ENCODE results near the gene PRR18.

PRR18 gene

GRCh38 chr6:166281104-166281503, 27.1 kb downstream of the PRR18 start:
- no peak overlapping the region for H3K4me3 ChIP-seq (replicated peaks; ENCODE audit: low read depth, low read length)
- DNase-seq (ENCODE audit: extremely low read depth, low read depth) = no peak
- no peak for TF ChIP-seq CTCF (IDR thresholded peaks at IDR 0.05; ENCODE audit: low read depth, low read length, missing control alignments)

- TF ChIP-seq CTCF (IDR thresholded peaks at IDR 0.05; ENCODE audit: low read depth, low read length, missing control alignments) = no peak
- no peak for DNase-seq (ENCODE audit: extremely low read depth, low read depth)
- H3K4me3 ChIP-seq (replicated peaks; ENCODE audit: low read depth, low read length) = no peak overlapping the region
Observed at GRCh38 chr6:166279393-166279679, 28.9 kb downstream of the PRR18 start.

- no peak for TF ChIP-seq CTCF (IDR thresholded peaks at IDR 0.05; ENCODE audit: low read depth, low read length, missing control alignments)
Observed at GRCh38 chr6:166278579-166279392, 29.4 kb downstream of the PRR18 start.

GRCh38 chr6:166277892-166278578, 30.2 kb downstream of the PRR18 start:
- no peak for DNase-seq (ENCODE audit: extremely low read depth, low read depth)
- TF ChIP-seq CTCF (IDR thresholded peaks at IDR 0.05; ENCODE audit: low read depth, low read length, missing control alignments) = no peak
- no peak overlapping the region for H3K4me3 ChIP-seq (replicated peaks; ENCODE audit: low read depth, low read length)

More at GRCh38 chr6:166278579-166279392, 29.4 kb downstream of the PRR18 start:
- no peak for DNase-seq (ENCODE audit: extremely low read depth, low read depth)
- H3K4me3 ChIP-seq (replicated peaks; ENCODE audit: low read depth, low read length) = no peak overlapping the region

GRCh38 chr6:166277018-166277417, 31.2 kb downstream of the PRR18 start:
- no peak for TF ChIP-seq CTCF (IDR thresholded peaks at IDR 0.05; ENCODE audit: low read depth, low read length, missing control alignments)
- no peak for DNase-seq (ENCODE audit: extremely low read depth, low read depth)
- no peak overlapping the region for H3K4me3 ChIP-seq (replicated peaks; ENCODE audit: low read depth, low read length)

- DNase-seq (ENCODE audit: extremely low read depth, low read depth) = no peak
- no peak overlapping the region for H3K4me3 ChIP-seq (replicated peaks; ENCODE audit: low read depth, low read length)
- TF ChIP-seq CTCF (IDR thresholded peaks at IDR 0.05; ENCODE audit: low read depth, low read length, missing control alignments) = peak; percentile 100
Observed at GRCh38 chr6:166275714-166276166, 32.5 kb downstream of the PRR18 start.
